HG03442 (cell line): ENCODE data around the gene MVK.
"Not testable (repeated sequence)": the region's sequence is repeated elsewhere in the genome, so short reads cannot be mapped to it uniquely, and the experiment has no call there.

Experiments used
- ATAC-seq: cut with Tn5 transposase; IDR thresholded peaks from one replicate; pipeline ENCODE4 v1.9.1; 2021; ENCODE audit warnings: mild to moderate bottlenecking, moderate library complexity; ENCODE audit not compliant: unreplicated experiment

The MVK gene

DNA sequence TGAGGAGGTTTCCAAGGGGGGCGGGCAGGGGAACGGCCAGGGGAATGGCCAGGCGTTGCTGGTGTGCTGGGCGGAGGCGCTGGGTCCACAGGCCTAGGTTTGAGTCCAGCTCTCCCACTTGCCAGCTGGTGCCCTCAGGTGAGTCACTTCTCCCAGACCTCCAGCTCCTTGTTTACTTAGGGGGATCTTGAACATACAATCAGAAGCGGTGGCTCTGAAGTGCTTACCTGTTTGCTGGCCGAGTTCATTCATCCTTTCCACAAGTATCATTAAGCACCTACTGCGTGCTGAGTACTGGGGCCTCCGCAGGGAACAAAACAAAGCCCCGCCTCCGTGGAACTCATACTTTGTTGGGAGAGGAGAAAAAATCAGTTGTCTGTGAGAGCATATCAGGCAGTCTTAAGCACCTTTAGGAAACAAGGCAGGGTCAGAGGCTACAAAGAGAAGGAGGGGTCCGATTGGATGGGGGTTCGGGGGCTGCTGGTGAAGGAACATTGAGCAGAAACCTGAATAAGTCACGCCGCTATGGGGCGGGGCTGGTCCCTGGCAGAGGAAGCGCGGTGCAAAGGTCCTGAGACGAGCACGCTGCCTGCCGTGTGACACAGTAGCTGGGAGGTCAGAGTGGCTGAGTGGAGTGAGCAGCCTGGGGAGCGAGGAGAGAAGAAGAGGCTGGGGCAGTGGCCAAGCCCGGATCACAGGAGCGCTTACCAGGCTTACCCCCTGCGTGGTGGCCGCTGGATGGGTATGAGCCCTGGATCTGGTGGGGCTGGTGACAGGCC, 15.1 kb downstream of the MVK start:
- no peak for ATAC-seq

GRCh38 chr12:109589240-109589590, 15.6 kb downstream of the MVK start:
- no peak for ATAC-seq

DNA sequence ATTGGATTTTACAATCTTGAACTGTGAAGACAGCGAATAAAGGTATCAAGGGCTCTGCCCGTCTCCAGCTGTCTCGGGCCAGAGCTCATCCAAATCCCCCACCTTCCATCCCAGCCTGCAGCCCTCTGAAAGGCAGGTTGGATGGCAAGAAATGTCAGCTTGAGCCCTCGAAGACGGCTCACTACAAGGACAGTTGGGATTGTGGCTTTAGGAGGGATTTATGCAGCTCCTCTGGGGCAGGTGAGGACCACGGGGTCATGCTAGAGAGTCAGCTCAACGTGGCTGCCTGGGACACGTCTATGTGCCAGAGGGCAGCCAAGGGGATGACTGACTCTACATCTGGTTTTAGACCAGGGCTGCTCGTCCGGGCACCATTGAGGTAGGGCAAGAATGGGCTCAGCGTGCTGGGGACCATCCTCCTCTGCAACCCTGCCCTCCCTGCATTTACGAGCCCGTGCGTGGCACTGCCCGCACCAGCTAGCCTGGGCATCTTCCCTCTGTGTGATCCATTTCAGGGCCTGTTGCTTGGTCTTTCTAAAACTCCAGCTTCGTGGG, 16.2 kb downstream of the MVK start:
- no peak for ATAC-seq

- no peak for ATAC-seq
These were observed 17.0 kb downstream of the MVK start for GRCh38 chr12:109590566-109590965.

DNA sequence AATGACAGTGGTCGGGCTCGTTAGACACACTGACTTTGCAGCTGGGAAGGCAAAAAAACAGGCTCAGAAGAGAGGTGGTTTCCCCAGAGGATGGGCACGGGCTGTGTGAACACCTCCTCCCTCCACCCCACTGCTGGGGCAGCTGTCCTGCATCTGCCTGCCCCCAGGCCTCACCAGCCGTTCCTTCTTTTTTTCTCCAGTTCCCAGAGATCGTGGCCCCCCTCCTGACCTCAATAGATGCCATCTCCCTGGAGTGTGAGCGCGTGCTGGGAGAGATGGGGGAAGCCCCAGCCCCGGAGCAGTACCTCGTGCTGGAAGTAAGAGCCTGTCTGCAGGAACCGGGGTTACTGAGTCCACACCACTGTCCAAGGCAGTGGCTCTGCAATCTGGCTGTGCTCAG, 17.4 kb downstream of the MVK start:
- ATAC-seq, result no peak

- ATAC-seq, result no peak
These were observed 18.8 kb downstream of the MVK start for GRCh38 chr12:109592195-109592904.

- ATAC-seq, result no peak
These were observed 19.3 kb downstream of the MVK start for GRCh38 chr12:109592905-109593272.

DNA sequence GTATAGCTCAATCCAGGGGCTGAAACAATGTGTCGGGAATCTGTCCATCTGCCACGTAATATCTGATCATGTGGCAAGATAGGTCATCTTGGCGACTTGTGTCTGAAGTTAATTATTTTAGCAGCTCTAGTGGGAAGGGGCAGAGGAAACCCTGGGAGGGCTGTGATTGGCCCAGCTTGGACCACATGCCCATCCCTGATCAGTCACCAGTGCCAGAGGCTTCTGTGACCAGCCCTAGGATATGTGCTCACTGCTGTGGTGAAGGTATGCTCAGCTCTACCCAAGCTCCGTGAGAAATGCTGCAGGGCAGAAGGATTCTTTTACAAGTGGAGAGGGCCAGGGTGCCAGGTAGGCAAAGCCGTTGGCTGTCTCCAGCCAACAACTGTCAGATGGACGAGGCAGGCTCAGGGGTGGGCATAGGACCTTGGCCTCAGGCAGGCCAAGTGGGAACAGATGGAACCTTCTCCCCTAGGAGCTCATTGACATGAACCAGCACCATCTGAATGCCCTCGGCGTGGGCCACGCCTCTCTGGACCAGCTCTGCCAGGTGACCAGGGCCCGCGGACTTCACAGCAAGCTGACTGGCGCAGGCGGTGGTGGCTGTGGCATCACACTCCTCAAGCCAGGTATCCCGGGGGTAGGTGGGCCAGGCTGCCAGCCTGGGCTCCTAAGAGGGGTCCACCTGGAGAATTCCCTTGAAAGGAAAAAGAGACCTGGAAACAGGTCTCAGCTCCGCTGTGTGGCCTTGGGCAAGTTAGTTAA, 21.1 kb downstream of the MVK start:
- no peak for ATAC-seq

DNA sequence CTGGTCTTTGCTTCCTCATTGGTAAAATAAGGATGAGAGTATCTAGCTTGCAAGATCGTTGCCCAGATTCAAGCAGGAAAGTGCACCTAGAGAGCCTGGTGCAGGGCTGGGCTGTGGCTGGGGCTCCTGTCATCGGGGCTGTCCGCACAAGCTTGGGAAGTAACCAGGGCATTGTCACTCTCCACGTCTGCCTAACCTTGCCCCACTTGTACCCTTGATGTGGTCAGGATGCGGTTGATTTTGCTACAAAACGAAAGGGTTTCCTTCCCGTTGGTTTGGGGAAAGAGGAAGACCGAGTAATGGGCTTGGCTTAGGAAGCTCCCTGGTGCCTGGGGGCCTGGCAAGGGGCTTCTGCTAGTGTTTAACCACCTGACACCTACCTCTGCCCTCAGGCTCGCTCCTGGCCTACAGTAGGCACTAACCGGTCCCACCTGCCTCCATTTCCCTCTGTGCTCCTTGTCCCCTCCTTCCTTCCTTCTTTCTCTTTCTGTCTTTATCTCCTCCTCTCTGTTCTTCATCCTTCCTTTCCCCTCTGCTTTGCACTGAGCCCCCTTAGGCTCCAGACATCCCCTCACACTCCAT, 21.8 kb downstream of the MVK start:
- ATAC-seq, result no peak

DNA sequence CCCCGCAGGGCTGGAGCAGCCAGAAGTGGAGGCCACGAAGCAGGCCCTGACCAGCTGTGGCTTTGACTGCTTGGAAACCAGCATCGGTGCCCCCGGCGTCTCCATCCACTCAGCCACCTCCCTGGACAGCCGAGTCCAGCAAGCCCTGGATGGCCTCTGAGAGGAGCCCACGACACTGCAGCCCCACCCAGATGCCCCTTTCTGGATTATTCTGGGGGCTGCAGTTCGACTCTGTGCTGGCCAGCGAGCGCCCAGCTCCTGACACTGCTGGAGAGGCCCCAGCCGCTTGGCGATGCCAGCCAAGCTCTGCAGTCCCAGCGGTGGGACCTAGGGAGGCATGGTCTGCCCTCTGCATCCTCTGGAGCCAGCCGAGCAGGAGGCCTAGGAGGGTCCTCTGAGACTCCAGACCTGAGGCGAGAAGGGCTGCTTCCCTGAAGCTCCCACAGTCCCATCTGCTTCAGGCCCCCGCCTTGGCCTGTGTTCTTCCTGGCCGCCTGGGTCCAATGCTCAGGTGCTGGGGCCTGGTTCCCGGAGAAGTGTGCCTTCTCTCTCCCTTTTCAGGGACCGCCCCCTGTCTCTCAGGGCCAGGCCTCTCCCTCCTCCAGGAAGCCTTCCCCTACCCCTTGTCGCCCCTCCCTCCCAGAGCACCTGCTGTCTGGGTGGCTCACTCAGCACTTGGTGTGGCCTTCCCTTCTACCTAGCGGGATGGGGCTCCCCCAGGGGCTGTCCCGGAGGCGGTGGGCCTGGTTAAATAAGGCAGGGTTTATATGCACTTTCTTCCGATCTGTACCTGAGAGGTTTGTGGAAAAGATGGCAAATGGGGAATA, 23.0 kb downstream of the MVK start:
- ATAC-seq, result no peak

DNA sequence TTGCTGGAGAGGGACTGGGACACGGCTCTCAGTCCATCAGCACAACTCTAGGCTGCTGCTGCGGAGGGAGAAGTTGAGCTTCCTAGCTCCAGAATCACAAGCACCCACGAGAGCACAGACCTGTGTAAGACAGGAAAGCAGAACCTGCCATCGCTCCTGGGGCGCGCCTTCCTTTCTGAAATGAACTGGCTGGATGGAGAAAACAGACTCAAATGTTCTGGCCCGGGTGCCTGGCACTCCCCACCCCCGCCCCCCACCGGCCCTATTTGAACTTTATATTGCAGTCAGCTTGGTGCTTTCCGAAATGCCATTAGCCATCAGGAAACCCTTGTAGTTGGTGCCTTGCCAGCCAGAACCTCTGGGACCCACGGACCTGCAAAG, 23.8 kb downstream of the MVK start:
- ATAC-seq, result no peak

GRCh38 chr12:109597795-109598427, 24.3 kb downstream of the MVK start:
- ATAC-seq, result no peak

- no peak for ATAC-seq
These were observed 24.8 kb downstream of the MVK start for GRCh38 chr12:109598428-109598854.

DNA sequence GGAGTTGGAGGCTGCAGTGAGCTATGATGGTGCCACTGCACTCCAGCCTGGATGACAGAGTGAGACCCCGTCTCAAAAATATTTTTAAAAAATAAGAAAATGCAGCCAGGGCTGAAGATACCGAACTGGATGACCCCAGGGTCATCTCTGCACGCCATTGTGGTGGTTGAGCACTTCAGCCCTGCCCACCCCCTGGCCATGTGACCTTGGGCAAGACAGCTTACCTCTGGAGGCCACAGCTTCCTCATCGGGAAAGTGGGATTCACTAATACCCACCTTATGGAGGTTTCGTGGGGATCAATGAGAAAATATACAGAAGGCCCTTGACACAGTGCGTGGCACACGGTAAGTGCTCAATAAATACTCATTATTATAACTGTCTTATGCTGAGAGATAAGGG, 25.5 kb downstream of the MVK start:
- ATAC-seq, result no peak

- no peak for ATAC-seq
These were observed 26.9 kb downstream of the MVK start for GRCh38 chr12:109600481-109600880.

DNA sequence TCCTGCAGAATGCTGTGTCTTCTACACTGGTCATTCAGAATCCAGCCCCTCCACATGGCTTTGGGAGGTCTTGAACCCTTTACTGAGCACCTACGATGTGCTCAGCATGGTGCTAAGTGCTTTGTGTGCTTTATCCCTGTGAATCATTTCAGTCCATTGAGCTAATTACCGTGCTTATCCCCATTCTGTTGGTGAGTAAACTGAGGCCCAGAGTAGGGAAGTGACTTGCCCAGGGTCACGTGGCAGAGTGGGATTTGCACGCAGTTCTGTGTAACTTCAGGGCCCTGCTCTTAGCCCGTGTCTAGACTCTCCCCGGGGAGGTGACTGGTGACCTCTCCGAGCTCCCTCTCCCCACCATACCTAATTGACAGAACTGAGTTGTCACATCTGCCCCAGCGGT, 27.4 kb downstream of the MVK start:
- no peak for ATAC-seq

DNA sequence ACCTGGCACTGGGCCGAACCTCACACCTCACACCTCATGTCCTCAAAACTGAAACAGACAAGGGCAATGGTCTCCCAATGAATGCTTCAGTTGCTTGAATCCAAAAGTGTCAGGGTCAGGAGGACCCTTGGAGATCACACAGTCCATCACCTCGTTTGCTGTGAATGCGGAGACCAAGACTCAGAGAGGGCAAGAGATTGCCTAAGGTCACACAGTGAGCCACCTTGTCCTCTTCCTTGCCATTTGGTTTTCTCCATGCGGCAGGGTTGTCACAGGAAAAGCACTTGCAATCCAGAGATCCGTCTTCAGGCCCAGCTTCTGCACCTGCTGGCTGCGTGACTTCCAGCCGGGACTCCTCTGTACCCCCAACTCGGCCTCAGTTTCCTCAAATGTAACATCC, 28.0 kb downstream of the MVK start:
- no peak for ATAC-seq

DNA sequence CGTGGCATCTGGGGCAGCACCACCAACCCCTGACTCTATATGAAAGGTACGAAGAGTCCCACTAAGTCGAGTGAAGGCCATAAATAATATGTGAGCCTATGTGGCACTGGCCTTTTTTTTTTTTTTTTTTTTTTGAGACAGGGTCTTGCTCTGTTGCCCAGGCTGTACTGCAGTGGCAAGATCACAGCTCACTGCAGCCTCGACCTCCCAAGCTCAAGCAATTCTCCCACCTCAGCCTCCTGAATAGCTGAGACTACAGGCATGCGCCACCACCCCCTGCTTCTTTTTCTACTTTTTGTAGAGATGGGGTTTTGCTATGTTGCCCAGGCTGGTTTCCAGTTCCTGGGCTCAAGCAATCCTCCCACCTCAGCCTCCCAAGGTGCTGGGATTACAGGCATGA, 28.5 kb downstream of the MVK start:
- ATAC-seq, result not testable (repeated sequence)

- no peak for ATAC-seq
These were observed 30.6 kb downstream of the MVK start for GRCh38 chr12:109604132-109604585.

GRCh38 chr12:109605016-109605415, 31.4 kb downstream of the MVK start:
- no peak for ATAC-seq
